ENCODE data around the gene DTD2.

- TF ChIP-seq, protein P1, sequence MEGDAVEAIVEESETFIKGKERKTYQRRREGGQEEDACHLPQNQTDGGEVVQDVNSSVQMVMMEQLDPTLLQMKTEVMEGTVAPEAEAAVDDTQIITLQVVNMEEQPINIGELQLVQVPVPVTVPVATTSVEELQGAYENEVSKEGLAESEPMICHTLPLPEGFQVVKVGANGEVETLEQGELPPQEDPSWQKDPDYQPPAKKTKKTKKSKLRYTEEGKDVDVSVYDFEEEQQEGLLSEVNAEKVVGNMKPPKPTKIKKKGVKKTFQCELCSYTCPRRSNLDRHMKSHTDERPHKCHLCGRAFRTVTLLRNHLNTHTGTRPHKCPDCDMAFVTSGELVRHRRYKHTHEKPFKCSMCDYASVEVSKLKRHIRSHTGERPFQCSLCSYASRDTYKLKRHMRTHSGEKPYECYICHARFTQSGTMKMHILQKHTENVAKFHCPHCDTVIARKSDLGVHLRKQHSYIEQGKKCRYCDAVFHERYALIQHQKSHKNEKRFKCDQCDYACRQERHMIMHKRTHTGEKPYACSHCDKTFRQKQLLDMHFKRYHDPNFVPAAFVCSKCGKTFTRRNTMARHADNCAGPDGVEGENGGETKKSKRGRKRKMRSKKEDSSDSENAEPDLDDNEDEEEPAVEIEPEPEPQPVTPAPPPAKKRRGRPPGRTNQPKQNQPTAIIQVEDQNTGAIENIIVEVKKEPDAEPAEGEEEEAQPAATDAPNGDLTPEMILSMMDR (conservative IDR thresholded peaks at IDR 0.05 in 1 of 2, IDR thresholded peaks at IDR 0.05 in 1 of 2; ENCODE audit: low read depth in 1 of 2, low read length in 2 of 2): no peak
- TF ChIP-seq EZH2 (IDR thresholded peaks at IDR 0.05; ENCODE audit: low read length, missing control alignments): no peak
Measured at GRCh38 chr14:31421200-31421599, 36.1 kb downstream of the DTD2 start.

All from fibroblast of lung (primary cell).